Ovary (tissue), 3 donors: ENCODE measurements around the gene HDAC6.

Source experiments
- EP300 ChIP-seq: sonication (generic); formaldehyde crosslinking; IDR thresholded peaks from one replicate; pipeline ENCODE4 v1.6.1; 2017; ENCODE audit warnings: antibody characterized with exemption
- POLR2A ChIP-seq: fragments of 450-650 bp; IDR thresholded peaks from one replicate; pipeline ENCODE4 v1.6.1; 2017; ENCODE audit warnings: antibody characterized with exemption, mild to moderate bottlenecking, moderate library complexity
- TF ChIP-seq, protein P1 (sequence below), 3 donors: fragments of 450-650 bp in 2 of 3; fragments of 200-600 bp in 1 of 3; IDR thresholded peaks; one replicate each; pipeline versions ENCODE4 v1.5.1 to v1.8.0; 2016 to 2022; ENCODE audit warnings: antibody characterized with exemption in 3 of 3, mild to moderate bottlenecking in 1 of 3
- donor health status: DM: no; HTN: no; CAD: no.

DNA sequence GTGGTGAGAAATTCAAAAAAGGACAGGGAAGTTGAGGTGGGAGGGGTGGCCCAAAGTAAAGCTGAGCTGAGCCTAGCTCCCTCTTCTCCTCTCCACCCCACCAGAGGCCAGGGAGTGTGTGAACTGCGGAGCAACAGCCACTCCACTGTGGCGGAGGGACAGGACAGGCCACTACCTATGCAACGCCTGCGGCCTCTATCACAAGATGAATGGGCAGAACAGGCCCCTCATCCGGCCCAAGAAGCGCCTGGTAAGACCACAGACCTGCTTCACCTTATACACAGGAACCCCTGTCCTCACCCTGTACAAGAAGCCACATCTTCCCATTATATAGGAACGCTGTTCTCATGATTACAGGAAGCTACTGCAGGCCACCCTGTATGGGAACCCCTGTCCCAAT lies 9.6 kb upstream of the HDAC6 start:
- TF ChIP-seq, protein P1, sequence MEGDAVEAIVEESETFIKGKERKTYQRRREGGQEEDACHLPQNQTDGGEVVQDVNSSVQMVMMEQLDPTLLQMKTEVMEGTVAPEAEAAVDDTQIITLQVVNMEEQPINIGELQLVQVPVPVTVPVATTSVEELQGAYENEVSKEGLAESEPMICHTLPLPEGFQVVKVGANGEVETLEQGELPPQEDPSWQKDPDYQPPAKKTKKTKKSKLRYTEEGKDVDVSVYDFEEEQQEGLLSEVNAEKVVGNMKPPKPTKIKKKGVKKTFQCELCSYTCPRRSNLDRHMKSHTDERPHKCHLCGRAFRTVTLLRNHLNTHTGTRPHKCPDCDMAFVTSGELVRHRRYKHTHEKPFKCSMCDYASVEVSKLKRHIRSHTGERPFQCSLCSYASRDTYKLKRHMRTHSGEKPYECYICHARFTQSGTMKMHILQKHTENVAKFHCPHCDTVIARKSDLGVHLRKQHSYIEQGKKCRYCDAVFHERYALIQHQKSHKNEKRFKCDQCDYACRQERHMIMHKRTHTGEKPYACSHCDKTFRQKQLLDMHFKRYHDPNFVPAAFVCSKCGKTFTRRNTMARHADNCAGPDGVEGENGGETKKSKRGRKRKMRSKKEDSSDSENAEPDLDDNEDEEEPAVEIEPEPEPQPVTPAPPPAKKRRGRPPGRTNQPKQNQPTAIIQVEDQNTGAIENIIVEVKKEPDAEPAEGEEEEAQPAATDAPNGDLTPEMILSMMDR (IDR thresholded peaks at IDR 0.05), result no peak
- TF ChIP-seq EP300 (no peak), POLR2A (no peak)
